GM06990 (cell line): ENCODE data around the gene DSCAM.

Experiments
- DNase-seq: peaks from one replicate; pipeline ENCODE4 v3.0.0-alpha.2; 2011; ENCODE audit not compliant: insufficient read length; ENCODE audit errors: extremely low read depth
- H3K27me3 ChIP-seq: replicated peaks from 2 replicates; pipeline ENCODE4 v1.6.0; 2011; ENCODE audit warnings: low read length; ENCODE audit not compliant: control insufficient read depth, insufficient read depth
- H3K36me3 ChIP-seq: 2 replicates; pipeline ENCODE4 v1.5.1; 2011; ENCODE audit warnings: low read length; ENCODE audit not compliant: control insufficient read depth, insufficient read depth
- H3K4me3 ChIP-seq: replicated peaks from 2 replicates; pipeline ENCODE4 v1.5.1; 2011; ENCODE audit warnings: low read depth, mild to moderate bottlenecking, control low read depth, low read length
- TF ChIP-seq, protein P1 (sequence below): IDR thresholded peaks from 2 replicates; pipeline ENCODE4 v1.5.1; 2011; ENCODE audit warnings: low read length, control low read depth, mild to moderate bottlenecking, inconsistent platforms; ENCODE audit not compliant: insufficient read depth, poor library complexity, severe bottlenecking

DSCAM gene

DNA sequence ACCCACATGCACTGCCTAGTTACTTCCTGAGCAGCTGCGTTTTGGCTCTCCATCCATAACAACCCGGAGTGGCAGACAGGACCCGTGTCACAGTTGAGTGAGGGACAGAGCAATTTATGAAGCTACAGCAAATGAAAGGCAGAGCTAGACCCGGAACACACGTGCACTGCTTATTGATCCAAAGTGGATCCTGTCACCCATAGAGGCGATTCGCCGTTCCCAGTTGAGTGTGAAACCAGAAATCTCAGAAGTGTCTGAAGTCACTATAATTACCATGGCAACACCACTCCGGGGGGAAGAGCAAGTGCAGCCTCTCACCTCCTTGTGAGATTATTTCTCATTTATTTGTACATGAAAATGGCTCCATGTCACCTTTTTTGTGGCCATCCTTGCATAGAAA, 365.2 kb downstream of the DSCAM start:
- H3K36me3 ChIP-seq: no peaks in the 10 kb centered on the region
- no peaks in the 10 kb centered on the region for H3K27me3 ChIP-seq
- TF ChIP-seq, protein P1, sequence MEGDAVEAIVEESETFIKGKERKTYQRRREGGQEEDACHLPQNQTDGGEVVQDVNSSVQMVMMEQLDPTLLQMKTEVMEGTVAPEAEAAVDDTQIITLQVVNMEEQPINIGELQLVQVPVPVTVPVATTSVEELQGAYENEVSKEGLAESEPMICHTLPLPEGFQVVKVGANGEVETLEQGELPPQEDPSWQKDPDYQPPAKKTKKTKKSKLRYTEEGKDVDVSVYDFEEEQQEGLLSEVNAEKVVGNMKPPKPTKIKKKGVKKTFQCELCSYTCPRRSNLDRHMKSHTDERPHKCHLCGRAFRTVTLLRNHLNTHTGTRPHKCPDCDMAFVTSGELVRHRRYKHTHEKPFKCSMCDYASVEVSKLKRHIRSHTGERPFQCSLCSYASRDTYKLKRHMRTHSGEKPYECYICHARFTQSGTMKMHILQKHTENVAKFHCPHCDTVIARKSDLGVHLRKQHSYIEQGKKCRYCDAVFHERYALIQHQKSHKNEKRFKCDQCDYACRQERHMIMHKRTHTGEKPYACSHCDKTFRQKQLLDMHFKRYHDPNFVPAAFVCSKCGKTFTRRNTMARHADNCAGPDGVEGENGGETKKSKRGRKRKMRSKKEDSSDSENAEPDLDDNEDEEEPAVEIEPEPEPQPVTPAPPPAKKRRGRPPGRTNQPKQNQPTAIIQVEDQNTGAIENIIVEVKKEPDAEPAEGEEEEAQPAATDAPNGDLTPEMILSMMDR: no peak
- H3K4me3 ChIP-seq: no peak overlapping the region
- DNase-seq: no peak

DNA sequence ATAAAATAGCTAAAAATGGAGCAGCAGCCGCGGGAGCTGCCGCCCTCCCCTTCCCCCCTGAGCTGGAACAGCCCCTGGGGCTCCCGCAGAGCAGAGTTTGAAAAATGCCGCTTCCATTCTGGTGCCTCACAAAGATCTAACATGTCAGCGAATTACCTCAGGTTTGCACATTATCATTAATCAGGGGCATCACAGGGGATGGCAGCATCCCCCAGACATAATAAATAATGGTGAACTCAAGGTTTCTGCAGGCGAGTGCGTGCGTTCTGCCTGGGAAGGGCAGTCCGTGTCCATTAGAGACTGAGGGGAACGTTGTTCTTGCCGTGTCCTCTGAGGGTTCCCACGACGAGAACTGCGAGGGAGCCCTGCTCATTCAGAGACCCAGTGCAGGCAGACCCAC, 372.4 kb downstream of the DSCAM start:
- DNase-seq: no peak
- no peaks in the 10 kb centered on the region for H3K27me3 ChIP-seq
- TF ChIP-seq, protein P1: no peak
- H3K36me3 ChIP-seq: no peaks in the 10 kb centered on the region
- H3K4me3 ChIP-seq: no peak overlapping the region

DNA sequence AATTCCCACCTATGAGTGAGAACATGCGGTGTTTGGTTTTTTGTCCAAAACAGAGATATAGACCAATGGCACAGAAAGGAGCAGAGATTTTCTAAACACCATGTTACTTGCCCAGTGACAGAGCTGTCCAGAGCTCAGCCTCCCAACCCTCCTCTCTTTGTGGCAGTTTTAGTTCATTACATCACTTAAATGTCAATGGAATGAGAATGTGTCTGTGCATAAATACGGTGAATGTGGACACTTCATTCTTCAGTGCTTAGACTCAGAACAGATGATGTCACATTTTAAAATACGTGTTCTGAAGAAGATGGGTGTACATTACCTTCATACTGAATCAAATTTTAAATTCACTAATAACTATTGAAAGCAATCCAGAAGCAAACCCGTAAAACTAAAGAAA, 374.9 kb downstream of the DSCAM start:
- Histone ChIP-seq H3K27me3 (no peaks in the 10 kb centered on the region), H3K4me3 (no peak overlapping the region), H3K36me3 (no peaks in the 10 kb centered on the region)
- TF ChIP-seq, protein P1: no peak
- DNase-seq: no peak

DNA sequence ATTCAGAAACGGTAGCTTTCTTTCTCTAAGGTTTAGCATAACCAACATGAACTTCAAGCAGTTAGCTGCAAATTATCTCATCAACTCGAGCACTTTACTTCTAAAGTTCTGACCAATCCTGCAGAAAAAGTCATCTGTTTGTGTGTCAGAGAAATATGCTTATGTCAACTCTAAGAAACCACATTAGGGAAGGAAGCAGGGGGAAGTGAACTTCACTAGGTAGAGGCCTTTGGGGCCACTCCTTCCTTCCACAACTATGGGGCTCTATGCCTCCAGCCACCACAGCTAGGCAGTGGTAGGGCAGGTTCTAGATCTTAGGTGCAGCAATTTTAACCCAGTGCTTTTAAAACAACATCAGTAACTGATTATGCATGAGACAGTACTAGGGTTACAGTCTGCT, 375.9 kb downstream of the DSCAM start:
- Histone ChIP-seq H3K36me3 (no peaks in the 10 kb centered on the region), H3K27me3 (no peaks in the 10 kb centered on the region), H3K4me3 (no peak overlapping the region)
- TF ChIP-seq, protein P1: no peak
- no peak for DNase-seq

DNA sequence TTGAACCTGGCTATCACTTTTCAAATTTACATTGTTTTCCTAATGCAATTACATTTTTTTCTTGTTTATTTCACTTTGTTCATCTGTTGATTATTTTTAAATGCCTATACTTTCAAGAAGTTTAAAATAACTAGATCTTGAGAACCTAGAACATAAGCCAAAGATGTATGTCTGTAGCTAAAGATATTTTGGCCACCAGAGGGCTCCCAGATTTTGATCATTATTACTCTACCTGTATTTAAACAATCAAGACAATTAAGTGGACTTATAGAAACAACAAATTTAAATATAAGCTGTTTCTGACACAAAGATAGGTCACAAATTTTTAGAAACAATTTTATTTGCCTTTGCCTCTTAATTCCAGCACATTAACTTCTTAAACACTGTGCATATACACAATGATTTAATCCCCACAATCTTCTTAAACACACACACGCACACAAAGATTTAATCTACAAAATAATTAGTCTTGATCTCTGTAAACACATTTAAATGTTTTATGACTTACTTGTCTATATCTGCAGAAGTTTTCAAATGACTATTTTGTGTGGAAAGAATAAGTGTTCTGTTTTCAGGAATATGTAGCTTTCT, 380.0 kb downstream of the DSCAM start:
- H3K4me3 ChIP-seq: no peak overlapping the region
- TF ChIP-seq, protein P1: no peak
- H3K36me3 ChIP-seq: no peaks in the 10 kb centered on the region
- H3K27me3 ChIP-seq: no peaks in the 10 kb centered on the region
- DNase-seq: no peak

DNA sequence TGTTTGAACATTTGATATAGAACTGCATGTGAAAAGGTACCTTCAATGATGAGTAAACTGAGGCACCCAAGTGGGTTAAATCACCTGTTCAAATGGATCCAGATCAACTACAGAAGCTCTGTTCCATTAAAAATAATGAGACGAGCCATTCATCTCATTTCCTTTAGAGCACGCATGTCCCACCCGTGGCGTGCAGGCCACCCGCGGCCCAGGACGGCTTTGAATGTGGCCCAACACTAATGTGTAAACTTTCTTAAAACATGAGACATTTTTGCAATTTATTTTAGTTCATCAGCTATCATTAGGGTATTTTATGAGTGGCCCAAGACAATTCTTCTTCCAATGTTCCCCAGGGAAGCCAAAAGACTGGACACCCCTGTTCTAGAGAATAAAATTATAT, 381.6 kb downstream of the DSCAM start:
- Histone ChIP-seq H3K27me3 (no peaks in the 10 kb centered on the region), H3K36me3 (no peaks in the 10 kb centered on the region), H3K4me3 (no peak overlapping the region)
- no peak for DNase-seq
- TF ChIP-seq, protein P1: no peak
